Nucleus accumbens (tissue), 56 donors: ENCODE data around the gene IL7R.
A peak's percentile ranks its signal among the peaks of the same experiment; 100 is the strongest.

Experiments
- DNase-seq, 56 donors: peaks; one replicate each; lab custom pipeline; 2025; lab: John Stamatoyannopoulos, UW

Gene IL7R

GRCh38 chr5:35903631-35904203, 47.0 kb downstream of the IL7R start:
- no peak for DNase-seq

GRCh38 chr5:35904443-35905132, 47.9 kb downstream of the IL7R start:
- DNase-seq = no peak

GRCh38 chr5:35908228-35908627, 51.5 kb downstream of the IL7R start:
- DNase-seq = no peak

GRCh38 chr5:35908814-35909213, 52.1 kb downstream of the IL7R start:
- no peak for DNase-seq

- DNase-seq = no peak
Measured at GRCh38 chr5:35919191-35919590, 62.5 kb downstream of the IL7R start.

GRCh38 chr5:35920890-35921289, 64.2 kb downstream of the IL7R start:
- DNase-seq = peak in 1 of 56 donors; percentile 2

- no peak for DNase-seq
Measured at GRCh38 chr5:35921930-35922329, 65.2 kb downstream of the IL7R start.

- no peak for DNase-seq
Measured at GRCh38 chr5:35922468-35922867, 65.8 kb downstream of the IL7R start.

GRCh38 chr5:35924122-35924949, 67.6 kb downstream of the IL7R start:
- no peak for DNase-seq

GRCh38 chr5:35924950-35925722, 68.4 kb downstream of the IL7R start:
- DNase-seq = peak in 52 of 56 donors; percentile 8 to 84 (median 51)

GRCh38 chr5:35926389-35927051, 69.8 kb downstream of the IL7R start:
- peak in 44 of 56 donors; percentile 5 to 75 (median 24) for DNase-seq
